Measurements from ENCODE around the gene RTN4IP1. TPM values are rescaled to one million over a fixed set of nuclear protein-coding genes. Genes with fewer than 3 reads are reported as not detected.

RTN4IP1 gene
- total RNA-seq, 1 experiment from 2014 or later, result 12.5 TPM

- no peak overlapping the region for H3K9ac ChIP-seq (ENCODE audit: extremely low read depth, insufficient read length, low read length)
- H4K20me1 ChIP-seq (ENCODE audit: control insufficient read depth, insufficient read depth, insufficient read length), result no peaks in the 10 kb centered on the region
- H3K79me1 ChIP-seq (ENCODE audit: insufficient read depth, low read depth, low read length, poor library complexity, severe bottlenecking), result no peaks in the 10 kb centered on the region
- no peak overlapping the region for H3K27ac Mint-ChIP-seq
- H3K4me1 ChIP-seq (ENCODE audit: insufficient read depth, low read length), result peaks cover 3% of the 10 kb centered on the region; the same call in 1 of the 2 replicates
- H3K56ac ChIP-seq (ENCODE audit: insufficient read length, low read depth, low read length), result no peak overlapping the region
- no peak overlapping the region for H2BK15ac ChIP-seq (ENCODE audit: low read depth, low read length)
- H2BK12ac ChIP-seq (ENCODE audit: insufficient read length, low read depth, low read length), result no peak overlapping the region
- H2BK20ac ChIP-seq (ENCODE audit: low read depth, low read length, poor library complexity, severe bottlenecking), result no peak overlapping the region
- H2AK5ac ChIP-seq (ENCODE audit: insufficient read length, low read length), result no peak overlapping the region
- no peak for TF ChIP-seq CTCF (conservative IDR thresholded peaks at IDR 0.05)
- no peak overlapping the region for H3K14ac ChIP-seq (ENCODE audit: insufficient read depth, low read length)
- H4K91ac ChIP-seq (ENCODE audit: insufficient read length, low read depth, low read length), result no peak overlapping the region
- H3K79me2 ChIP-seq (ENCODE audit: insufficient read depth, low read length), result no peaks in the 10 kb centered on the region
- no peak overlapping the region for H2AFZ ChIP-seq (ENCODE audit: low read length)
- H3K27ac ChIP-seq (ENCODE audit: insufficient read length, low read depth, low read length), result no peak overlapping the region
- H3K9me3 Mint-ChIP-seq, result no peaks in the 10 kb centered on the region; a peak in 1 of 5 replicates
- H3K23ac ChIP-seq (ENCODE audit: insufficient read length, low read depth, low read length), result no peak overlapping the region
- no peaks in the 10 kb centered on the region for H3K27me3 Mint-ChIP-seq (ENCODE audit: low read depth)
- no peak overlapping the region for H3T11ph ChIP-seq (ENCODE audit: low read length)
- H3K4me2 ChIP-seq (ENCODE audit: insufficient read depth, insufficient read length, low read length), result no peak overlapping the region
- no CpG with 5 or more reads among the region's 6 CpGs for WGBS (ENCODE audit: extremely low coverage, insufficient read length, low lambda C conversion rate)
- no peak overlapping the region for H4K8ac ChIP-seq (replicated peaks; ENCODE audit: insufficient read length, low read depth, low read length)
- no peak overlapping the region for H2BK5ac ChIP-seq (ENCODE audit: insufficient read length, low read length)
- DNase-seq, result no peak
- H2BK120ac ChIP-seq (ENCODE audit: low read depth, low read length, poor library complexity, severe bottlenecking), result no peak overlapping the region
- H4K5ac ChIP-seq (ENCODE audit: insufficient read length, low read depth, low read length), result no peak overlapping the region
- H3K4me1 Mint-ChIP-seq, result peaks cover 9 to 12% of the 10 kb centered on the region in 2 experiments
- H3K36me3 Mint-ChIP-seq (ENCODE audit: insufficient read depth in 1 of 3, low read depth in 3 of 3), result peaks cover 0 to 3% (median 0%) of the 10 kb centered on the region in 3 experiments; a peak in 2 of 7 replicates
- no peak overlapping the region for H3K4ac ChIP-seq (ENCODE audit: low read depth, low read length)
- H3K18ac ChIP-seq (ENCODE audit: insufficient read length, low read depth, low read length), result no peak overlapping the region
- no peaks in the 10 kb centered on the region for H3K23me2 ChIP-seq (ENCODE audit: insufficient read length, low read depth, low read length, poor library complexity, severe bottlenecking)
- no peaks in the 10 kb centered on the region for H3K27me3 ChIP-seq (ENCODE audit: insufficient read depth, low read length)
- no peaks in the 10 kb centered on the region for H3K9me3 ChIP-seq (ENCODE audit: control insufficient read depth, low read depth, low read length)
- H3K4me3 Mint-ChIP-seq, result no peak overlapping the region
Observed at GRCh38 chr6:106561686-106562405, 67.5 kb downstream of the RTN4IP1 start.

All from H9 (cell line).